ENCODE results near the gene TEP1.

GRCh38 chr14:20329355-20329754 lies 83.9 kb downstream of the TEP1 start:
- TF ChIP-seq POLR2A (IDR thresholded peaks at IDR 0.05) = no peak
- no peak for TF ChIP-seq CTCF (IDR thresholded peaks at IDR 0.05)
